Activated T-cell treated with anti-CD3 and anti-CD28 coated beads, Interleukin-2, amount 50 U/mL, for 72 hours (primary cell): Measurements from ENCODE around the gene ABCC4. TPM values are rescaled to one million over a fixed set of nuclear protein-coding genes. Genes with fewer than 3 reads are reported as not detected.
"Not testable (repeated sequence)": the region's sequence is repeated elsewhere in the genome, so short reads cannot be mapped to it uniquely, and the experiment has no call there.

ENCODE experiments used
- ATAC-seq, 2 donors: fragments of 150-1000 bp; cut with Tn5 transposase; replicated peaks in 1 of 2; 2 replicates each; pipeline ENCODE4 v1.10.0; 2021; ENCODE audit warnings: moderate library complexity in 2 of 2, mild to moderate bottlenecking in 1 of 2
- DNase-seq, 2 donors: peaks; one replicate each; pipeline ENCODE4 v3.0.0; 2021 to 2022; ENCODE audit warnings: mixed read lengths in 1 of 2
- H3K27ac Mint-ChIP-seq: one replicate; pipeline ENCODE4 v1.8.0; 2022; ENCODE audit warnings: mild to moderate bottlenecking, moderate library complexity, mixed read lengths
- H3K27me3 Mint-ChIP-seq: one replicate; pipeline ENCODE4 v1.8.0; 2022; ENCODE audit warnings: low read depth, mixed read lengths
- H3K36me3 Mint-ChIP-seq, 2 donors: one replicate each; pipeline ENCODE4 v1.8.0; 2022; ENCODE audit warnings: mixed read lengths in 2 of 2, mild to moderate bottlenecking in 1 of 2; ENCODE audit not compliant: insufficient read depth in 2 of 2
- H3K4me1 Mint-ChIP-seq: one replicate; pipeline ENCODE4 v1.8.0; 2022; ENCODE audit warnings: low read depth, mixed read lengths
- H3K4me3 Mint-ChIP-seq, 2 donors: one replicate each; pipeline ENCODE4 v1.8.0; 2022; ENCODE audit warnings: mild to moderate bottlenecking in 2 of 2, mixed read lengths in 2 of 2, moderate library complexity in 2 of 2
- H3K9me3 Mint-ChIP-seq, 2 donors: one replicate each; pipeline ENCODE4 v1.8.0; 2022; ENCODE audit warnings: mixed read lengths in 2 of 2
- total RNA-seq, 2 donors: library from RNA; stranded (reverse); gene quantifications; one replicate each; pipeline ENCODE4 v1.2.3, GENCODE V29; 2022

The ABCC4 gene
- total RNA-seq, 2 donors from 2014 or later: 8.6 to 10.0 TPM

GRCh38 chr13:95289901-95290300 is 11.3 kb downstream of the ABCC4 start:
- H3K36me3 Mint-ChIP-seq: peaks cover 5 to 10% of the 10 kb centered on the region in 2 donors
- H3K4me3 Mint-ChIP-seq, ATAC-seq, H3K9me3 Mint-ChIP-seq, H3K27ac Mint-ChIP-seq, DNase-seq, H3K27me3 Mint-ChIP-seq, H3K4me1 Mint-ChIP-seq: not testable (repeated sequence)

DNA sequence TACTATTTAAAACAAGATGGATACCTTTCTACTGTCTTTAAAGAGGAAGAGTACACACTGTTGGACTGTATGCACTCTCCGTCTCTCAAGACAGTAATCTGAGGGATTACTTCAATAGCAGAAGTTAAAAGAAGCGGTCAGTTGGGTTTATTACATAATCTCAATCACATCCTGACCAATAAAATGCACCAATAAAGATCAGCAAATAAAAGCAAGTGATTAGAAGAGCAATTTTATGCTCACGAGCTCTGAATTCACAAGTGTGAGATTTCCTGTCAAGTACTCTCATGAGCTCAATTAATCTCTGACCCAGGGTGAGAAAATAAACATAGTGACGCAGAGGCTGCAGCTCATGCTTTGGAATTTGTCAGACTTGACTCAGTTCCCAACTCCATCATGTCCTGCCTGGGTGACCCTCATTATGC is 12.2 kb downstream of the ABCC4 start:
- Mint-ChIP-seq H3K4me1 (no peaks in the 10 kb centered on the region), H3K27me3 (no peaks in the 10 kb centered on the region), H3K9me3 (no peaks in the 10 kb centered on the region), H3K36me3 (peaks cover 5 to 10% of the 10 kb centered on the region in 2 donors), H3K4me3 (no peak overlapping the region), H3K27ac (no peak overlapping the region)
- ATAC-seq (no peak), DNase-seq (no peak)

DNA sequence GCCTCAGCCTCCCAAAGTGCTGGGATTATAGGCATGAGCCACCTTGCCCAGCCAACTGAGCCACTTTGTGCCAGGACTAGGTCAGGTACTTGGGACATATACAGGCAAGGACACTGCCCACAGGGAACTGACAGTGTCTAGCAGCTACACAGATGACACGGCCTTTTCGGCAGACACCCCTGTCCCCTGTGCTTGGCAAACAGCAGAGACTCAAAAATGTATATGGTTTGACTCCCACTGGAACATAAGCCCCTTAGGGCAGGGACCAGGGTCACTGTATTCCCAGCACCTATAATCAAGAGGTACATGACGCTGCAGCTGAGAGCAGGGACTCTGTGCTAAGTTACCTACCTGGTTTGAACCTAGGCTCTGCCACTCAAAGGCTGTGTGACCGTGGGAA is 16.8 kb downstream of the ABCC4 start:
- H3K9me3 Mint-ChIP-seq: no peaks in the 10 kb centered on the region
- H3K27me3 Mint-ChIP-seq: no peaks in the 10 kb centered on the region
- DNase-seq (no peak), ATAC-seq (no peak)
- H3K27ac Mint-ChIP-seq: no peak overlapping the region
- peaks cover 13% of the 10 kb centered on the region for H3K4me1 Mint-ChIP-seq
- no peak overlapping the region for H3K4me3 Mint-ChIP-seq
- H3K36me3 Mint-ChIP-seq: peaks cover 0 to 1% of the 10 kb centered on the region in 2 donors

- no peak overlapping the region for H3K27ac Mint-ChIP-seq
These were observed 22.2 kb downstream of the ABCC4 start for GRCh38 chr13:95279016-95279415.

DNA sequence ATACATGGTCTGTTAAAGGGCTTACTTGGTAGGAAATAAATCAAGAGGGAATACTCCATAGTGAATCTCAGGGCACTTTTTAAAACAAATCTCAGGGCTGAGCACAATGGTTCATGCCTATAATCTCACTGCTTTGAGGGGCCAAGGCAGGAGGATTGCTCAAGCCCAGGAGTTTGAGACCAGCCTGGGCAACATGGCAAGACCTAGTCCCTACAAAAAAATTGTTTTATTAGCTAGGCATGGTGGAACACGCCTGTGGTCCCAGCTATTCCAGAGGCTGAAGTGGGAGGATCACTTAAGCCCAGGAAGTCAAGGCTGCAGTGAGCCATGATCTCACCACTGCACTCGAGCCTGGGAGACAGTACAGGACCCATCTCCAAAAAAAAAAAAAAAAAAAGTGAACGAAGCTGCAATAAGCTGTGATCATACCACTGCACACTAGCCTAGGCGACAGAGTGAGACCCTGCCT is 25.2 kb downstream of the ABCC4 start:
- no peak for ATAC-seq

More at GRCh38 chr13:95279016-95279415, 22.2 kb downstream of the ABCC4 start:
- Mint-ChIP-seq H3K36me3 (peaks cover 0 to 1% of the 10 kb centered on the region in 2 donors), H3K4me3 (no peak overlapping the region), H3K27me3 (no peaks in the 10 kb centered on the region), H3K4me1 (peaks cover 13% of the 10 kb centered on the region), H3K9me3 (no peaks in the 10 kb centered on the region)
- ATAC-seq (no peak), DNase-seq (no peak)

DNA sequence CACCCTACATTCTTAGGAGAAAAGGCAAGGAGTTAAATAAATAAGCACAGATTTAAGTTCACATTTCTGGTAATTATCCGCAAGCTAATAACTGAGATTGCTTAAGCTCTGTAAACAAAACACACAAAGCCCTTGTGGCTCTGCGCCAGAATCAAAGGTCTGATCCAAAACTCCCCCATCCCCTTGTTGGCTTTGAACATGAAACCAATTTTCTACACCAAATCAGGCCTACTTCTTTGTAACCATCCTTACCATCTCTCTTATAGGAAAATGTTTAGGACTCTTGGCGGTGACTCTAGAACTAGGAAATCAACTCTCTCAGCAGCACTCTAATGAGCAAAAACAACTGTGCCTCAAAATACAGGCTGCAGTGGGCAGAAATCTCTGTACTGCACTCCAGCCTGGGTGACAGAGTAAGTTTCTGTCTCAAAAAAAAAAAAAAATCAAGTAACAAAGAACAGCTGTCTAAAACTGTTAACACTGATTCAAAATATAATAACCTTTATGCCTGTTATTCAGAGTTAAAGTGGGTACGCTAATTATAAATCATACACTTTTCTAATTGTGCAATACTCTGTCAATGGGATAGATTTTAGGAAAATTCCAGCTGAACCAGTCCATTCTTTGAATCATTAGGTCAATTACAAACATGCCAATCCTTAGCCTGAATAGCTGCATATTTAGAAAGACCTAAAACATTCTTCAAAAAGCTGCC is 25.8 kb downstream of the ABCC4 start:
- no peaks in the 10 kb centered on the region for H3K27me3 Mint-ChIP-seq
- no peak for DNase-seq
- no peak for ATAC-seq
- H3K27ac Mint-ChIP-seq: no peak overlapping the region
- no peaks in the 10 kb centered on the region for H3K36me3 Mint-ChIP-seq
- H3K4me3 Mint-ChIP-seq: no peak overlapping the region
- H3K4me1 Mint-ChIP-seq: peaks cover 4% of the 10 kb centered on the region
- H3K9me3 Mint-ChIP-seq: no peaks in the 10 kb centered on the region

More for the DNA sequence above, 25.2 kb downstream of the ABCC4 start:
- no peaks in the 10 kb centered on the region for H3K9me3 Mint-ChIP-seq
- H3K27ac Mint-ChIP-seq: no peak overlapping the region
- no peak overlapping the region for H3K4me3 Mint-ChIP-seq
- no peaks in the 10 kb centered on the region for H3K36me3 Mint-ChIP-seq
- H3K4me1 Mint-ChIP-seq: peaks cover 7% of the 10 kb centered on the region
- no peaks in the 10 kb centered on the region for H3K27me3 Mint-ChIP-seq
- no peak for DNase-seq

DNA sequence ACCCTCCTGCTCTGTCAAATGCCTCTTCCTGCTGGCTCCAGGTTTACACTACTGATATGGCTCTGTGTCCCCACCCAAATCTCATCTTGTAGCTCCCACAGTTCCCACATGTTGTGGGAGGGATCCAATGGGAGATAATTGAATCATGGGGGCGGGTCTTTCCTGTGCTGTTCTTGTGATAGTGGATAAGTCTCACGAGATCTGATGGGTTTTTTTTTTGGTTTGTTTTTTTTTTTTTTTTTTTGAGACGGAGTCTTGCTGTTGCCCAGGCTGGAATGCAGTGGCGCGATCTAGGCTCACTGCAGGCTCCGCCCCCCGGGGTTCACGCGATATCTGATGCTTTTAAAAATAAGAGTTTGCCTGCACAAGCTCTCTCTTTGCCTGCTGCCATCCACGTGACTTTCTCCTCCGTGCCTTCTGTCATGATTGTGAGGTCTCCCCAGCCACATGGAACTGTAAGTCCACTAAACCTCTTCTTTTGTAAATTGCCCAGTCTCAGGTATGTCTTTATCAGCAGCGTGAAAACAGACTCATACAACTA is 27.6 kb downstream of the ABCC4 start:
- DNase-seq, ATAC-seq, H3K9me3 Mint-ChIP-seq, H3K4me3 Mint-ChIP-seq, H3K36me3 Mint-ChIP-seq, H3K27ac Mint-ChIP-seq, H3K27me3 Mint-ChIP-seq: not testable (repeated sequence)
- peaks cover 14% of the 10 kb centered on the region for H3K4me1 Mint-ChIP-seq

DNA sequence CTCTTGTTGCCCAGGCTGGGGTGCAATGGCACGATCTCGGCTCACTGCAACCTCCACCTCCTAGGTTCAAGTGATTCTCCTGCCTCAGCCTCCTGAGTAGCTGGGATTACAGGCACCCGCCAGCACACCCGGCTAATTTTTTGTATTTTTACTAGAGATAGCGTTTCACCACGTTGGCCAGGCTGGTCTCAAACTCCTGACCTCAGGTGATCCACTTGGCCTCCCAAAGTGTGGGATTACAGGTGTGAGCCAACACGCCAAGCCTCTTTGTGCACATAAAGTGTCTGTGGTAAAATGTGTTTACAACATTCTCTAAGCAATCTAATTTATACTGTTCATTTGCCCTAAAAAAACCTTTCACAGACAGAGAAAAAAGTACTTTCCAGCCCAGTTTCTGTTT is 29.2 kb downstream of the ABCC4 start:
- H3K27ac Mint-ChIP-seq, H3K36me3 Mint-ChIP-seq, H3K27me3 Mint-ChIP-seq, H3K4me3 Mint-ChIP-seq, ATAC-seq, H3K9me3 Mint-ChIP-seq, DNase-seq: not testable (repeated sequence)
- H3K4me1 Mint-ChIP-seq: peaks cover 14% of the 10 kb centered on the region

GRCh38 chr13:95269756-95270155 is 31.5 kb downstream of the ABCC4 start:
- no peak for DNase-seq
- Mint-ChIP-seq H3K4me3 (no peak overlapping the region), H3K27ac (no peak overlapping the region), H3K36me3 (peaks cover 4 to 13% of the 10 kb centered on the region in 2 donors), H3K4me1 (peaks cover 14% of the 10 kb centered on the region), H3K9me3 (peaks cover 2 to 3% of the 10 kb centered on the region in 2 donors), H3K27me3 (no peaks in the 10 kb centered on the region)
- no peak for ATAC-seq

- not testable (repeated sequence) for ATAC-seq, H3K9me3 Mint-ChIP-seq, H3K27ac Mint-ChIP-seq, H3K4me3 Mint-ChIP-seq, H3K27me3 Mint-ChIP-seq, DNase-seq
- Mint-ChIP-seq H3K36me3 (peaks cover 6 to 13% of the 10 kb centered on the region in 2 donors), H3K4me1 (peaks cover 14% of the 10 kb centered on the region)
These were observed 32.7 kb downstream of the ABCC4 start for GRCh38 chr13:95268343-95269065.

DNA sequence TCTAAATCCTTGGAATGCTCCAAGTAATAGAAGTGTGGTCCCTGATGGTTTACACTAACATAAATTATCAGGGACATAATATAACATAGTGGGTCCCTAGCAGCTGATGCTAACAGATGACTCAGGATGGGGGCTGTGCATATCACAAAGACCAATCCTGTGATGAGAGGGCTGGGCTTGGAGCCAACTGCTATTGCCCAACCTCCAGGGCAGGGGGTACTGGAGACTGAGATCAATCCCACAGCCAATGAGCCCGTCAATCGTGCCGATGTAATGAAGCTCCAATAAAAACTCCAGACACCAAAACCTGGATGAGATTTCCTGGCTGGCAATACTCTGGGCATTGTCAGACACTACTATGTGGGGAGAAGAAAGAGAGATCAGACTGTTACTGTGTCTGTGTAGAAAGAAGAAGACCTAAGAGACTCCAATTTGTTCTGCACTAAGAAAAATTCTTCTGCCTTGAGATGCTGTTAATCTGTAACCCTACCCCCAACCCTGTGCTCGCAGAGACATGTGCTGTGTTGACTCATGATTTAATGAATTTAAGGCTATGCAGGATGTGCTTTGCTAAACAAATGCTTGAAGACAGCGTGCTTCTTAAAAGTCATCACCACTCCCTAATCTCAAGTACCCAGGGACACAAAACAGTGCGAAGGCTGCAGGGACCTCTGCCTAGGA is 33.4 kb downstream of the ABCC4 start:
- no peak for DNase-seq
- ATAC-seq: no peak
- no peaks in the 10 kb centered on the region for H3K27me3 Mint-ChIP-seq
- H3K36me3 Mint-ChIP-seq: peaks cover 6 to 13% of the 10 kb centered on the region in 2 donors
- H3K4me1 Mint-ChIP-seq: peaks cover 14% of the 10 kb centered on the region
- peaks cover 2 to 3% of the 10 kb centered on the region in 2 donors for H3K9me3 Mint-ChIP-seq
- no peak overlapping the region for H3K4me3 Mint-ChIP-seq
- no peak overlapping the region for H3K27ac Mint-ChIP-seq

- ATAC-seq (no peak), DNase-seq (no peak)
- H3K27ac Mint-ChIP-seq: no peak overlapping the region
- H3K4me1 Mint-ChIP-seq: peaks cover 5% of the 10 kb centered on the region
- no peaks in the 10 kb centered on the region for H3K27me3 Mint-ChIP-seq
- H3K9me3 Mint-ChIP-seq: peaks cover 2 to 3% of the 10 kb centered on the region in 2 donors
- peaks cover 6 to 13% of the 10 kb centered on the region in 2 donors for H3K36me3 Mint-ChIP-seq
- H3K4me3 Mint-ChIP-seq: no peak overlapping the region
These were observed 37.0 kb downstream of the ABCC4 start for GRCh38 chr13:95264225-95264624.
